HL-60 (cell line): ENCODE data around the gene MYRIP.

Experiments used
- GABPA ChIP-seq: IDR thresholded peaks from 2 replicates; pipeline ENCODE4 v1.6.1; 2012; ENCODE audit warnings: low read depth
- POLR2AphosphoS5 ChIP-seq: IDR thresholded peaks from 2 replicates; pipeline ENCODE4 v1.6.1; 2012; ENCODE audit warnings: low read depth
- SPI1 ChIP-seq: IDR thresholded peaks from 2 replicates; pipeline ENCODE4 v1.6.1; 2012; ENCODE audit warnings: low read depth, mild to moderate bottlenecking, borderline replicate concordance
- TF ChIP-seq, protein P1 (sequence below): IDR thresholded peaks from one replicate; pipeline ENCODE4 v1.5.1; 2011; ENCODE audit warnings: low read length, control low read depth, inconsistent platforms; ENCODE audit not compliant: insufficient read depth
- TF ChIP-seq, protein P2 (sequence below): IDR thresholded peaks from 2 replicates; pipeline ENCODE4 v1.6.1; 2012; ENCODE audit warnings: low read depth; ENCODE audit not compliant: insufficient replicate concordance

DNA sequence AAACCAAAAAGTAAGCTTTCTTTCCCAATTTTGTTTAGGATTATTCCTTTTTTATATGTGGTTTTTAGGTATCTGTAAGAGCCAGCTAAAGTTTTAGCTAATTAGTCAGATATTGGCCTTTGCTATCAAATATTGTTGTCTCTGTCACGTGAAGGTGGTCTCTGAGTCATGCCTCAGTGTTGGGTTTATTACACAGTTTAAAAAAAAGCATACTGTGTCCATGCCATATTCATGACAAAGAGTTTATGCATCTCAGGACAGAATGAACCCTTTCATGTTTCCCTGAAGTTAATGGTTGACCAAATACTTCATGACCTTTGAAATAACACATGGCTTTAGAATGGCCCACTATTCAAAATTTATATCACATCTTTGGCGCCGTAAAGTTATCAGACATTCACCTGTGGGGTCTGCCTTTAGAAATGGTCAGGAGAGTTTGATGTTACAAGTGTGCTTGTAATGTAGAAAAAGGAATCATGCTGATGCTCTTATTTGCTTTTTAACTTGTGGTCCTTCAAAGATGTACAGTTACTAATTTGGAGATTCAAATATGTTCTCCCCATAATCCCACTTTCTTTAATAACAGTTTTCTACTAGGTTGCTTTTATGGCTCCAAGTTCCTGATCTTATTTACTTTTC is 101.5 kb downstream of the MYRIP start:
- TF ChIP-seq, protein P1, sequence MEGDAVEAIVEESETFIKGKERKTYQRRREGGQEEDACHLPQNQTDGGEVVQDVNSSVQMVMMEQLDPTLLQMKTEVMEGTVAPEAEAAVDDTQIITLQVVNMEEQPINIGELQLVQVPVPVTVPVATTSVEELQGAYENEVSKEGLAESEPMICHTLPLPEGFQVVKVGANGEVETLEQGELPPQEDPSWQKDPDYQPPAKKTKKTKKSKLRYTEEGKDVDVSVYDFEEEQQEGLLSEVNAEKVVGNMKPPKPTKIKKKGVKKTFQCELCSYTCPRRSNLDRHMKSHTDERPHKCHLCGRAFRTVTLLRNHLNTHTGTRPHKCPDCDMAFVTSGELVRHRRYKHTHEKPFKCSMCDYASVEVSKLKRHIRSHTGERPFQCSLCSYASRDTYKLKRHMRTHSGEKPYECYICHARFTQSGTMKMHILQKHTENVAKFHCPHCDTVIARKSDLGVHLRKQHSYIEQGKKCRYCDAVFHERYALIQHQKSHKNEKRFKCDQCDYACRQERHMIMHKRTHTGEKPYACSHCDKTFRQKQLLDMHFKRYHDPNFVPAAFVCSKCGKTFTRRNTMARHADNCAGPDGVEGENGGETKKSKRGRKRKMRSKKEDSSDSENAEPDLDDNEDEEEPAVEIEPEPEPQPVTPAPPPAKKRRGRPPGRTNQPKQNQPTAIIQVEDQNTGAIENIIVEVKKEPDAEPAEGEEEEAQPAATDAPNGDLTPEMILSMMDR = no peak
- TF ChIP-seq SPI1 (no peak), POLR2AphosphoS5 (no peak), GABPA (no peak)
- TF ChIP-seq, protein P2, sequence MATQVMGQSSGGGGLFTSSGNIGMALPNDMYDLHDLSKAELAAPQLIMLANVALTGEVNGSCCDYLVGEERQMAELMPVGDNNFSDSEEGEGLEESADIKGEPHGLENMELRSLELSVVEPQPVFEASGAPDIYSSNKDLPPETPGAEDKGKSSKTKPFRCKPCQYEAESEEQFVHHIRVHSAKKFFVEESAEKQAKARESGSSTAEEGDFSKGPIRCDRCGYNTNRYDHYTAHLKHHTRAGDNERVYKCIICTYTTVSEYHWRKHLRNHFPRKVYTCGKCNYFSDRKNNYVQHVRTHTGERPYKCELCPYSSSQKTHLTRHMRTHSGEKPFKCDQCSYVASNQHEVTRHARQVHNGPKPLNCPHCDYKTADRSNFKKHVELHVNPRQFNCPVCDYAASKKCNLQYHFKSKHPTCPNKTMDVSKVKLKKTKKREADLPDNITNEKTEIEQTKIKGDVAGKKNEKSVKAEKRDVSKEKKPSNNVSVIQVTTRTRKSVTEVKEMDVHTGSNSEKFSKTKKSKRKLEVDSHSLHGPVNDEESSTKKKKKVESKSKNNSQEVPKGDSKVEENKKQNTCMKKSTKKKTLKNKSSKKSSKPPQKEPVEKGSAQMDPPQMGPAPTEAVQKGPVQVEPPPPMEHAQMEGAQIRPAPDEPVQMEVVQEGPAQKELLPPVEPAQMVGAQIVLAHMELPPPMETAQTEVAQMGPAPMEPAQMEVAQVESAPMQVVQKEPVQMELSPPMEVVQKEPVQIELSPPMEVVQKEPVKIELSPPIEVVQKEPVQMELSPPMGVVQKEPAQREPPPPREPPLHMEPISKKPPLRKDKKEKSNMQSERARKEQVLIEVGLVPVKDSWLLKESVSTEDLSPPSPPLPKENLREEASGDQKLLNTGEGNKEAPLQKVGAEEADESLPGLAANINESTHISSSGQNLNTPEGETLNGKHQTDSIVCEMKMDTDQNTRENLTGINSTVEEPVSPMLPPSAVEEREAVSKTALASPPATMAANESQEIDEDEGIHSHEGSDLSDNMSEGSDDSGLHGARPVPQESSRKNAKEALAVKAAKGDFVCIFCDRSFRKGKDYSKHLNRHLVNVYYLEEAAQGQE = no peak
